ENCODE results near the gene SGSM1. TPM values are rescaled to one million over a fixed set of nuclear protein-coding genes. Genes with fewer than 3 reads are reported as not detected.
"Not testable (repeated sequence)": the region's sequence is repeated elsewhere in the genome, so short reads cannot be mapped to it uniquely, and the experiment has no call there.

Gene SGSM1
- total RNA-seq, 4 donors from 2014 or later, result 3.5 to 6.1 (median 4.4) TPM

DNA sequence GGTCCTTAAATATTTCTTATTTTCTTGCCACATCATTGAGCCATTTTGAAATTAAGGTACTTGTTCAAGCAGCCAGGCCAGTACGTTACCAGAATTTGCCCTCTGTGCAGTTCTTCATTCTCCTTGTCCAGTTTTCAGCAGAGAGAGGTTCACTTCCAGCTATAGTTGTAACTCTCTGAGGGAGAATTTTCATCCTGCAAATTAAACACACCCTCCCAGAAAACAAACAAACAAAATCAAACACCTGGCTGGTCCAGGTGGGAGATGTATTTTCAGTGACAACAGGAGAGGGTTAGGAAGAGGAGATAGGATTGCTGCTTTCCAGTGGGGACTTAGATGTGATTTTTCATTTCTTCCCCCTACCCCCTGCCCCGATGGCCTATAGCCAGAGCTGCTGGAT, 95.4 kb downstream of the SGSM1 start:
- WGBS, 2 donors, result 90 to 95% methylated on average over 2 of the region's 2 CpGs
- intact Hi-C loops (cut with DNase I; ENCODE audit: low total_unique reads), result no loop called here
- TF ChIP-seq POLR2A (IDR thresholded peaks at IDR 0.05) (no peak), CTCF (IDR thresholded peaks at IDR 0.05) (no peak)
- DNase-seq (ENCODE audit: low spot score in 2 of 2), result no peak
- H3K4me3 ChIP-seq (ENCODE audit: low read depth, poor library complexity, severe bottlenecking), result no peak overlapping the region

DNA sequence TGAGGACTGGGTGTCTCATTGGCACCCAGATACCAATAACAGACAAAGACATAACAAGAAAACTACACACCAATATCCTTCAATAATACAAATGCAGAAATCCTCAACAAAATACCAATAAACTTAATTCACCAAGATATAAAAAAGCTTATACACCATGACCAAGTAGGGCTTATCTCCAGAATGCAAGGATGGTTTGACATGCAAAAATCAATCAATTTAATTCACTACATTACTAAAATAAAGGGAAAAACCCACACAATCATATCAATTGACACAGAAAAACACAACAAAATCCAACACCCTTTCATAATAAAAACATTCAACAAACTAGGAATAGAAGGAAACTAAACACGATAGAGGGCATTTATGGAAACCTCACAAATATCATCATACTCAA, 99.9 kb downstream of the SGSM1 start:
- WGBS, 2 donors, result 95 to 100% methylated on average over 1 of the region's 1 CpG
- no peak overlapping the region for H3K4me3 ChIP-seq (ENCODE audit: low read depth, poor library complexity, severe bottlenecking)
- intact Hi-C loops (cut with DNase I; ENCODE audit: low total_unique reads), result no loop called here
- no peak for TF ChIP-seq CTCF (IDR thresholded peaks at IDR 0.05)
- TF ChIP-seq POLR2A (IDR thresholded peaks at IDR 0.05), result no peak
- no peak for DNase-seq (ENCODE audit: low spot score in 2 of 2)

DNA sequence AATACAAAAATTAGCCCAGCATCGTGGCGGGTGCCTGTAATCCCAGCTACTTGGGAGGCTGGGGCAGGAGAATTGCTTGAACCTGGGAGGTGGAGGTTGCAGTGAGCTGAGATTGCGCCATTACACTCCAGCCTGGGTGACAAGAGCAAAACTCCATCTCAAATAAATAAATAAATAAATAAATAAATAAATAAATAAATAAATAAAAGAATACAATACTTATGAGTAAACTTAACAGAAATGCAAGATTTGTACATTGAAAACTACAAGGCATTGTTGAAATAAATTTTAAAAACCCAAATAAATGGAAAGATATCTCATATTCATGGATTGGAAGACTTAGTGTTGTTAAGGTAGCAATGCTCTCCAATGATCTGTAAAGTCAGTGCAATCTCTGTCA, 101.1 kb downstream of the SGSM1 start:
- WGBS, 2 donors, result 86 to 99% methylated on average over 3 of the region's 3 CpGs
- DNase-seq (ENCODE audit: low spot score in 2 of 2); H3K4me3 ChIP-seq (ENCODE audit: low read depth, poor library complexity, severe bottlenecking); intact Hi-C loops (cut with DNase I; ENCODE audit: low total_unique reads): not testable (repeated sequence)

DNA sequence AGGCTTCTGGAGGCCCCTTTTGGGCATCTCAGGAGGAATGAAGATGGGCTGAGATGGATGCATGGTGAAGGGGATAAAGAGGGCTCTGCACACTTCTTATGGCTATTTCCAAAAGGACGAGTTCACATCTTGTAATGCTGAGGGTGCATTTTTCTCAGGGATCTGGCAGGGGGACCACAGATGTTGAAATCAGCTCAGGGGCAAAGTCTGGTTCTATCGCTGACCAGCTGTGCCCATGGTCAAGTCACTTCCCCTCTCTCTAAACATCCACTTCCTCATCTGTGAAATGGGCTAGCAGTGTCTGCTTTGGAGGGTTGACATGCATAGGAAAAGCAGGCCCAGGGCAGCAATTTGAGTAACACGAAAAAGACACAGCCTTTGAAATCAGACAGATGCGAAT, 114.0 kb downstream of the SGSM1 start:
- TF ChIP-seq POLR2A (IDR thresholded peaks at IDR 0.05) (no peak), CTCF (IDR thresholded peaks at IDR 0.05) (no peak)
- DNase-seq (ENCODE audit: low spot score in 2 of 2), result no peak
- WGBS, 2 donors, result 83% methylated on average over 4 of the region's 4 CpGs
- H3K4me3 ChIP-seq (ENCODE audit: low read depth, poor library complexity, severe bottlenecking), result no peak overlapping the region
- intact Hi-C loops (cut with DNase I; ENCODE audit: low total_unique reads), result no loop called here

- no peak for TF ChIP-seq POLR2A (IDR thresholded peaks at IDR 0.05)
- TF ChIP-seq CTCF (IDR thresholded peaks at IDR 0.05), result no peak
- no peak for DNase-seq (ENCODE audit: low spot score in 2 of 2)
- intact Hi-C loops (cut with DNase I; ENCODE audit: low total_unique reads), result no loop called here
- no peak overlapping the region for H3K4me3 ChIP-seq (ENCODE audit: low read depth, poor library complexity, severe bottlenecking)
- 57 to 59% methylated on average over 17 of the region's 17 CpGs for WGBS, 2 donors
Measured at GRCh38 chr22:24925586-24926427, 119.8 kb downstream of the SGSM1 start.

DNA sequence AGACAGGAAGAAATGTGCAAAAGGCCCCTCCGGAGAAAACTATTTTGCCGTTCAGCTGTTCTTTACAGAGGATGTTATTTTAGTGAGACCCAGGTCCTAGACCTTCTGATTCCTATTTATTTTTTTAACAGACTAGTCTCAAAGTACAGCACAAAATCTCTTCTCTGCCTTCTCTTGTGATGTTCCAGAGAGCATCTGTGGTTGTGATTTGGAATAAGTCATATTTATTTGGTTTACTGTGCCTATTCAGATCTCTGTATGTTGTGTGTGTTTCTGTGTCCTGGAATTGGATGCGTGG, 120.4 kb downstream of the SGSM1 start:
- intact Hi-C loops (cut with DNase I; ENCODE audit: low total_unique reads), result no loop called here
- TF ChIP-seq CTCF (IDR thresholded peaks at IDR 0.05), result no peak
- no peak for TF ChIP-seq POLR2A (IDR thresholded peaks at IDR 0.05)
- no peak overlapping the region for H3K4me3 ChIP-seq (ENCODE audit: low read depth, poor library complexity, severe bottlenecking)
- 62 to 70% methylated on average over 3 of the region's 3 CpGs for WGBS, 2 donors
- no peak for DNase-seq (ENCODE audit: low spot score in 2 of 2)
